IMR-90 (cell line): ENCODE measurements around the gene ANKRD40CL.

Experiments used
- CHD1 ChIP-seq: IDR thresholded peaks from 2 replicates; pipeline ENCODE4 v1.6.1; 2012; ENCODE audit warnings: low read depth, low read length, improper control_type of control experiment
- CTCF ChIP-seq: conservative IDR thresholded peaks from 2 replicates; pipeline ENCODE4 v1.5.1; 2012; ENCODE audit warnings: mild to moderate bottlenecking, low read depth, low read length, improper control_type of control experiment
- ELK1 ChIP-seq: fragments of 150-350 bp; IDR thresholded peaks from 2 replicates; pipeline ENCODE4 v1.6.1; 2016; ENCODE audit warnings: low read depth, mild to moderate bottlenecking, low read length, moderate library complexity, borderline replicate concordance
- MAFK ChIP-seq: IDR thresholded peaks from 2 replicates; pipeline ENCODE4 v1.6.1; 2012; ENCODE audit warnings: low read depth, low read length, improper control_type of control experiment
- MAZ ChIP-seq: IDR thresholded peaks from 2 replicates; pipeline ENCODE4 v1.6.1; 2012; ENCODE audit warnings: low read depth, mild to moderate bottlenecking, low read length, improper control_type of control experiment, moderate library complexity, borderline replicate concordance
- NFE2L2 ChIP-seq: fragments of 150-350 bp; IDR thresholded peaks from 2 replicates; pipeline ENCODE4 v1.6.1; 2016; ENCODE audit warnings: low read depth, mild to moderate bottlenecking, low read length
- POLR2A ChIP-seq: IDR thresholded peaks from 2 replicates; pipeline ENCODE4 v1.6.1; 2012; ENCODE audit warnings: mild to moderate bottlenecking, low read depth, low read length
- RAD21 ChIP-seq: IDR thresholded peaks from 2 replicates; pipeline ENCODE4 v1.6.1; 2012; ENCODE audit warnings: low read length, improper control_type of control experiment
- RFX5 ChIP-seq: IDR thresholded peaks from 2 replicates; pipeline ENCODE4 v1.8.0; 2012; ENCODE audit warnings: low read depth, mild to moderate bottlenecking, low read length, moderate library complexity
- TF ChIP-seq, protein P1 (sequence below): fragments of 150-350 bp; IDR thresholded peaks from 2 replicates; pipeline ENCODE4 v1.6.1; 2017; ENCODE audit warnings: mild to moderate bottlenecking, antibody characterized with exemption, low read length, low read depth

DNA sequence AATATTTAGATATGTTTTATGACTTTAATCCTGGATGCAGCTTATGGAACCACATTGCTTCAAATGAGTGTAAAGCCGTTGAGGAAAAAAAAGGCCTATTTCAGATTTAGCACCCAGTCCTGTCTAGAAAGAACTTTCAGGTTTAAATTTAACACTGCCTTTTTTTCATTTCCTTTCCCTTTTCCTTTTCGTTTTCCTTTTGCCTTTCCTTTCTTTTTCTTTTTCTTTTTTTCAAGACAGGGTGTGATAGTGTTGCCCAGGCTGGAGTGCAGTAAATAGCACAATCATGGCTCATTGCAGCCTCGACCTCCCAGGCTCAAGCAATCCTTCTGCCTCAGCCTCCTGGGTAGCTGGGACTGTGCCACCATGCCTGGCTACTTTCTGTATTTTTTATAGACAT lies 32.0 kb downstream of the ANKRD40CL start:
- no peak for TF ChIP-seq CTCF
- no peak for TF ChIP-seq POLR2A
- TF ChIP-seq CHD1 = no peak
- no peak for TF ChIP-seq MAFK
- no peak for TF ChIP-seq RFX5
- TF ChIP-seq NFE2L2 = no peak
- TF ChIP-seq, protein P1, sequence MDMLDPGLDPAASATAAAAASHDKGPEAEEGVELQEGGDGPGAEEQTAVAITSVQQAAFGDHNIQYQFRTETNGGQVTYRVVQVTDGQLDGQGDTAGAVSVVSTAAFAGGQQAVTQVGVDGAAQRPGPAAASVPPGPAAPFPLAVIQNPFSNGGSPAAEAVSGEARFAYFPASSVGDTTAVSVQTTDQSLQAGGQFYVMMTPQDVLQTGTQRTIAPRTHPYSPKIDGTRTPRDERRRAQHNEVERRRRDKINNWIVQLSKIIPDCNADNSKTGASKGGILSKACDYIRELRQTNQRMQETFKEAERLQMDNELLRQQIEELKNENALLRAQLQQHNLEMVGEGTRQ = no peak
- no peak for TF ChIP-seq MAZ
- no peak for TF ChIP-seq RAD21
- no peak for TF ChIP-seq ELK1
